Ovary (tissue), 9 donors: ENCODE results near the gene ISYNA1. TPM values are rescaled to one million over a fixed set of nuclear protein-coding genes. Genes with fewer than 3 reads are reported as not detected.

ENCODE experiments used
- DNase-seq, 5 donors: peaks; one replicate each; pipeline ENCODE4 v3.0.0-alpha.2; 2019 to 2020
- H3K27ac ChIP-seq, 2 donors: fragments of 200-600 bp; one replicate each; pipeline versions ENCODE4 v1.5.1 to v1.8.0; 2019 to 2022
- H3K27me3 ChIP-seq: fragments of 200-600 bp; one replicate; pipeline ENCODE4 v1.8.0; 2022
- H3K36me3 ChIP-seq: fragments of 200-600 bp; sonication (generic); one replicate; pipeline ENCODE4 v1.5.1; 2019
- H3K4me1 ChIP-seq: one replicate; pipeline ENCODE4 v1.8.1; 2013; ENCODE audit warnings: mild to moderate bottlenecking, moderate library complexity; ENCODE audit not compliant: insufficient read depth
- H3K4me3 ChIP-seq: fragments of 200-600 bp; sonication (generic); one replicate; pipeline ENCODE4 v1.5.1; 2017
- H3K9me3 ChIP-seq, 2 donors: fragments of 200-600 bp in 1 of 2; sonication (generic) in 1 of 2; one replicate each; pipeline versions ENCODE4 v1.5.1 to v1.8.1; 2013 to 2019; ENCODE audit warnings: mild to moderate bottlenecking in 1 of 2, moderate library complexity in 1 of 2
- EP300 ChIP-seq: sonication (generic); formaldehyde crosslinking; IDR thresholded peaks from one replicate; pipeline ENCODE4 v1.6.1; 2017; ENCODE audit warnings: antibody characterized with exemption
- POLR2A ChIP-seq: fragments of 450-650 bp; IDR thresholded peaks from one replicate; pipeline ENCODE4 v1.6.1; 2017; ENCODE audit warnings: antibody characterized with exemption, mild to moderate bottlenecking, moderate library complexity
- WGBS, 3 donors: extraction: QIAGEN DNeasy Blood & Tissue Kit in 1 of 3; methylation state at CpG; one replicate each; pipeline versions ENCODE4 v1.1.5 to v1.1.7; 2013 to 2017; 5-methylcytosine and 5-hydroxymethylcytosine counted together
- intact Hi-C, 4 donors: fragments of 100-400 bp; cut with DNase I; formaldehyde crosslinking; loops; one replicate each; pipeline versions ENCODE4 v1.11.0 to v1.15.1; 2022 to 2023
- polyA plus RNA-seq, 2 donors: library from polyadenylated mRNA; stranded (reverse); fragments of 200-250 nt in 1 of 2; fragments of 350-450 nt in 1 of 2; fragmentation: Illumina TruSeq in 1 of 2; extraction: RNeasy Lipid Tissue Mini Kit (QIAGEN cat#74804) in 1 of 2; gene quantifications; one replicate each; pipeline ENCODE4 v1.2.3, GENCODE V29; 2013 to 2014
- total RNA-seq, 7 donors: library from RNA; depleted of rRNA in 2 of 7; stranded (reverse); fragments of >200 nt in 2 of 7; fragmentation: NEBNext Ultra II Directional in 3 of 7; extraction: Animal tissue kit (Norgen Biotek cat#: 25700) in 3 of 7; gene quantifications; one replicate each; pipeline versions ENCODE4 v1.1.0 to v1.2.4, GENCODE V29; 2016 to 2023
- TF ChIP-seq, protein P1 (sequence below), 3 donors: fragments of 450-650 bp in 2 of 3; fragments of 200-600 bp in 1 of 3; IDR thresholded peaks; one replicate each; pipeline versions ENCODE4 v1.5.1 to v1.8.0; 2016 to 2022; ENCODE audit warnings: antibody characterized with exemption in 3 of 3, mild to moderate bottlenecking in 1 of 3
- donor health status: DM: no; HTN: no; CAD: no; lungs with moderate emphysema.
- donor health status: DM: no; HTN: no; CAD: no.
- donor health status: Bipolar disorder and iron deficiency.
- donor health status: DM: yes; HTN: yes; CAD: no.
- donor health status: DM: no; HTN: no; CAD: no.
- donor health status: DM: yes; HTN: yes; CAD: no.

Gene ISYNA1
- total and polyA plus RNA-seq, 9 donors, result 9.6 to 345 (median 183) TPM

DNA sequence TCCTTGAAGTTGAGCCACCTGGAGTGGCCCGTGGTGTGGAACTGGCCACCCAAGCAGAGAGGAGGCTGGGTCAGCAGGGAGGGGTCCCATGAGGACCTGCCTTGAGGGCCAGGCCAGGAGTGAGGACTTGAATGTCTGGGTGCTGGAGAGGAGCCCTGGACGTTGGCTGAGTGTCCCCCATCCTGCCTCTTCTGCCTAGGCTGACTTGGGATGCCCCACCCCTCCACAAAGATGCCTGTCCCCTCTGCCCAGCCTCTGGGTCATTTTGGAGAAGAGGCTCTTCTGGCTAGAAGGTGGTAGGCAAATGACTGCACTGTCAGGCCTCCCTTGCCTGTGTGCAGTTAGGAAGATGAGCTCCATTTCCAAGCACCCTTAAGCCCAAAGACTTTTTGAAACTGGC is 17.0 kb downstream of the ISYNA1 start:
- Histone ChIP-seq H3K4me1 (peaks cover 21% of the 10 kb centered on the region), H3K4me3 (no peak overlapping the region)
- TF ChIP-seq, protein P1, sequence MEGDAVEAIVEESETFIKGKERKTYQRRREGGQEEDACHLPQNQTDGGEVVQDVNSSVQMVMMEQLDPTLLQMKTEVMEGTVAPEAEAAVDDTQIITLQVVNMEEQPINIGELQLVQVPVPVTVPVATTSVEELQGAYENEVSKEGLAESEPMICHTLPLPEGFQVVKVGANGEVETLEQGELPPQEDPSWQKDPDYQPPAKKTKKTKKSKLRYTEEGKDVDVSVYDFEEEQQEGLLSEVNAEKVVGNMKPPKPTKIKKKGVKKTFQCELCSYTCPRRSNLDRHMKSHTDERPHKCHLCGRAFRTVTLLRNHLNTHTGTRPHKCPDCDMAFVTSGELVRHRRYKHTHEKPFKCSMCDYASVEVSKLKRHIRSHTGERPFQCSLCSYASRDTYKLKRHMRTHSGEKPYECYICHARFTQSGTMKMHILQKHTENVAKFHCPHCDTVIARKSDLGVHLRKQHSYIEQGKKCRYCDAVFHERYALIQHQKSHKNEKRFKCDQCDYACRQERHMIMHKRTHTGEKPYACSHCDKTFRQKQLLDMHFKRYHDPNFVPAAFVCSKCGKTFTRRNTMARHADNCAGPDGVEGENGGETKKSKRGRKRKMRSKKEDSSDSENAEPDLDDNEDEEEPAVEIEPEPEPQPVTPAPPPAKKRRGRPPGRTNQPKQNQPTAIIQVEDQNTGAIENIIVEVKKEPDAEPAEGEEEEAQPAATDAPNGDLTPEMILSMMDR (IDR thresholded peaks at IDR 0.05), result no peak

DNA sequence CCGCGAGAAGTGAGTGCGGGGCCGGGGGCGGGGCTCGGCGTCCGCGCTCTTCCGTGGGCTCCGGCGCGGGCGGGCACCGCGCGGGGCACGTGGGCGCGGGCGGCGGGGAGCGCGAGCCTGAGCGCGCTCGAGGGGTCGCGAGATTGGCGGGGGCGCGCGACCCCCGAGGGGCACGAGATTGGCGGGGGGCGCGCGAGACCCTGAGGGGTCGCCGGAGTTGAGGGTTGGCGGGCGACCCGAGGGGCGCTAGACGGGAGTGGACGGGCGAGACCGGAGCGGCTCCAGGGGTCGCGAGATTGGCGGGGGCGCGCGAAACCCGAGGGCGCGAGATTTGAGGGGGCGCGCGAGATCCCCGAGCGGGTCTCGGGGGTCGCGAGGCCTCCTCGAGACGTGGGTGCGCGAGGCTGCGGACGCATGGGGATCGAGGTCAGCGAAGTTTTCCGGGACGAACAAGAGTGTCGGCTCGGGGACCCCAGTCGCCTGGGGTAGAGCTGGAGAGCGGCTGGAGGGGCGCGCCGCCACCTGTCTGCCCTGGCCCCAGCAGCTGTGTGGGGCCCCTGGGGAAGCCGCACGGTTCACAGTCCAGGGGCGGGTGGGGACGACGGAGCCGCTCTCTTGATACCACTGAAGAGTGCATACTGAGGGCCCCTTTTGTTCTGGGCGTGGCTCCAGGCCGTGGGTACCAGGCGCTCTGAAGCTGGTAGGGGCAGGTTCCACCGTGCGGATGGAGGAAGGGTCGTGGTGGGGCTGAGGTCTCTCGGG is 18.1 kb downstream of the ISYNA1 start:
- DNase-seq, result peak; percentile 48 to 71 (median 65)
- Histone ChIP-seq H3K27me3 (no peaks in the 10 kb centered on the region), H3K4me3 (peak overlapping the region; percentile 51), H3K27ac (peak overlapping the region; percentile 62 to 77), H3K9me3 (no peaks in the 10 kb centered on the region), H3K4me1 (peaks cover 17% of the 10 kb centered on the region), H3K36me3 (no peaks in the 10 kb centered on the region)
- intact Hi-C loops, result loop anchor here (5.0 to 10.0 kb wide), 5 partner anchors 143 to 415 kb away; partner anchors contain the start of genes IQCN (in 2 of the 4), ARRDC2 (in 1 of the 4), MPV17L2 (in 1 of the 4) and RAB3A (in 1 of the 4)
- WGBS, 3 donors, result 1 to 2% (median 1%) methylated on average over 47 to 97 of the region's 97 CpGs
- TF ChIP-seq EP300, result no peak
- TF ChIP-seq, protein P1 (IDR thresholded peaks at IDR 0.05), result peak in 1 of 3 donors; percentile 12
- no peak for TF ChIP-seq POLR2A

More for the DNA sequence above, 17.0 kb downstream of the ISYNA1 start:
- H3K27me3 ChIP-seq, result no peaks in the 10 kb centered on the region
- WGBS, 3 donors, result 12 to 30% (median 20%) methylated on average over 2 of the region's 2 CpGs
- peak in 4 of 5 donors; percentile 29 to 49 (median 47) for DNase-seq
- intact Hi-C loops, result loop anchor here in 1 of 4 donors (10.0 kb wide), 1 partner anchor 416 kb away; the partner anchor contains the start of gene ARRDC2
- H3K9me3 ChIP-seq, result no peaks in the 10 kb centered on the region
- no peaks in the 10 kb centered on the region for H3K36me3 ChIP-seq
- peak overlapping the region in 1 of 2 donors; percentile 23 for H3K27ac ChIP-seq

DNA sequence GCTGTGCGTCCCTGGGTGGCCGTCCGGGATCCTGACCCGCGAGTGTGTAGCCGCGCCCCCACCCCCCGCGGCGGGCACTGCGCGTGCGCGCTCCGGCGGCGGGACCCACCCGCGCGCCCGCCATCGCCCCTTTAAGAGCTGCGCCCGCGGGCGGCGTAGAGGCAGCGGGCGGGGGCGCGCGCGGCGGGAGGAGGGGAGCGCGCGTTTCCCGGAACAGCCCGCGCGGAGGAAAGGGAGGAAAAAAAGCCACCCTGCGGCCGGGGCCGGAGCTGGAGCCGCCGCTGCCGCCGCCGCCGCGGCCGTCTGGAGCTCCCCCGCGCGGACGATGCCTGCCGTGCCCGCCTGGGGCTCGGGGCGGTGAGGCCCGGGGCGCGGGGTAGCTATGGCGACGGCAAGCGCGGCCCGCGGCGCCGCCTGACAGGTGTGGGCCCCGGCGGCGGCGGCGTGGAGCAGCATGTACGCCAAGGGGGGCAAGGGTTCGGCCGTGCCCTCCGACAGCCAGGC is 18.7 kb downstream of the ISYNA1 start, which contains the start of gene SSBP4:
SSBP4 (plus strand) TSS at position 204 of the 504 bp plus-strand sequence; CDS start at position 455, 251 bp downstream.
- intact Hi-C loops, result loop anchor here (5.0 to 10.0 kb wide), 4 partner anchors 142 to 224 kb away; partner anchors contain the start of genes IQCN (in 2 of the 4), MPV17L2 (in 1 of the 4) and RAB3A (in 1 of the 4)
- DNase-seq, result peak; percentile 64 to 88 (median 80)

More for the DNA sequence above, 18.7 kb downstream of the ISYNA1 start, which contains the start of gene SSBP4:
- Histone ChIP-seq H3K4me1 (peaks cover 22% of the 10 kb centered on the region), H3K27ac (peak within 1 kb of the TSS; percentile 62 to 77), H3K4me3 (peak within 1 kb of the TSS; percentile 51), H3K36me3 (no peaks in the 10 kb centered on the region), H3K27me3 (no peaks in the 10 kb centered on the region), H3K9me3 (no peaks in the 10 kb centered on the region)
- TF ChIP-seq, protein P1 (IDR thresholded peaks at IDR 0.05), result peak in 2 of 3 donors; percentile 65 to 81
- no peak for TF ChIP-seq EP300
- peak; percentile 67 for TF ChIP-seq POLR2A
- 0 to 1% (median 1%) methylated on average over 47 to 79 of the region's 80 CpGs for WGBS, 3 donors
